Measurements from ENCODE around the gene TXNRD1.
"Not testable (repeated sequence)": the region's sequence is repeated elsewhere in the genome, so short reads cannot be mapped to it uniquely, and the experiment has no call there.

DNA sequence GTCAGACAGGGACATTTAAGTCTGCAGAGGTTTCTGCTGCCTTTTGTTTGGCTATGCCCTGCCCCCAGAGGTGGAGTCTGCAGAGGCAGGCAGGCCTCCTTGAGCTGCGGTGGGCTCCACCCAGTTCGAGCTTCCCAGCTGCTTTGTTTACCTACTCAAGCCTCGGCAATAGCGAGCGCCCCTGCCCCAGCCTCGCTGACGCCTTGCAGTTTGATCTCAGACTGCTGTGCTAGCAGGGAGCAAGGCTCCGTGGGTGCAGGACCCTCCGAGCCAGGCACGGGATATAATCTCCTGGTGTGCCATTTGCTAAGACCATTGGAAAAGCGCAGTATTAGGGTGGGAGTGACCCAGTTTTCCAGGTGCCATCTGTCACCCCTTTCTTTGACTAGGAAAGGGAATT lies 178.5 kb downstream of the TXNRD1 start:
- TF ChIP-seq POLR2A (IDR thresholded peaks at IDR 0.05) = not testable (repeated sequence)
- TF ChIP-seq, protein P1, sequence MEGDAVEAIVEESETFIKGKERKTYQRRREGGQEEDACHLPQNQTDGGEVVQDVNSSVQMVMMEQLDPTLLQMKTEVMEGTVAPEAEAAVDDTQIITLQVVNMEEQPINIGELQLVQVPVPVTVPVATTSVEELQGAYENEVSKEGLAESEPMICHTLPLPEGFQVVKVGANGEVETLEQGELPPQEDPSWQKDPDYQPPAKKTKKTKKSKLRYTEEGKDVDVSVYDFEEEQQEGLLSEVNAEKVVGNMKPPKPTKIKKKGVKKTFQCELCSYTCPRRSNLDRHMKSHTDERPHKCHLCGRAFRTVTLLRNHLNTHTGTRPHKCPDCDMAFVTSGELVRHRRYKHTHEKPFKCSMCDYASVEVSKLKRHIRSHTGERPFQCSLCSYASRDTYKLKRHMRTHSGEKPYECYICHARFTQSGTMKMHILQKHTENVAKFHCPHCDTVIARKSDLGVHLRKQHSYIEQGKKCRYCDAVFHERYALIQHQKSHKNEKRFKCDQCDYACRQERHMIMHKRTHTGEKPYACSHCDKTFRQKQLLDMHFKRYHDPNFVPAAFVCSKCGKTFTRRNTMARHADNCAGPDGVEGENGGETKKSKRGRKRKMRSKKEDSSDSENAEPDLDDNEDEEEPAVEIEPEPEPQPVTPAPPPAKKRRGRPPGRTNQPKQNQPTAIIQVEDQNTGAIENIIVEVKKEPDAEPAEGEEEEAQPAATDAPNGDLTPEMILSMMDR (IDR thresholded peaks at IDR 0.05) = not testable (repeated sequence)
